Measurements from ENCODE around the gene PDE4D.
"Not testable (repeated sequence)": the region's sequence is repeated elsewhere in the genome, so short reads cannot be mapped to it uniquely, and the experiment has no call there.

The PDE4D gene

GRCh38 chr5:59325070-59325469, 568.5 kb downstream of the PDE4D start:
- no peak for DNase-seq (ENCODE audit: low read depth)

- no peak for DNase-seq (ENCODE audit: low read depth)
Observed at GRCh38 chr5:59322894-59323293, 570.6 kb downstream of the PDE4D start.

GRCh38 chr5:59322058-59322457, 571.5 kb downstream of the PDE4D start:
- DNase-seq (ENCODE audit: low read depth): no peak

- no peak for DNase-seq (ENCODE audit: low read depth)
Observed at GRCh38 chr5:59321642-59322041, 571.9 kb downstream of the PDE4D start.

GRCh38 chr5:59320420-59320819, 573.1 kb downstream of the PDE4D start:
- DNase-seq (ENCODE audit: low read depth): no peak

- no peak for DNase-seq (ENCODE audit: low read depth)
Observed at GRCh38 chr5:59319250-59319649, 574.3 kb downstream of the PDE4D start.

- DNase-seq (ENCODE audit: low read depth): no peak
Observed at GRCh38 chr5:59317774-59318205, 575.7 kb downstream of the PDE4D start.

- no peak for DNase-seq (ENCODE audit: low read depth)
Observed at GRCh38 chr5:59317023-59317773, 576.3 kb downstream of the PDE4D start.

- no peak for DNase-seq (ENCODE audit: low read depth)
Observed at GRCh38 chr5:59312223-59312622, 581.3 kb downstream of the PDE4D start.

GRCh38 chr5:59308685-59309084, 584.8 kb downstream of the PDE4D start:
- DNase-seq (ENCODE audit: low read depth): not testable (repeated sequence)

GRCh38 chr5:59303289-59303716, 590.2 kb downstream of the PDE4D start:
- not testable (repeated sequence) for DNase-seq (ENCODE audit: low read depth)

- DNase-seq (ENCODE audit: low read depth): not testable (repeated sequence)
Observed at GRCh38 chr5:59302509-59302908, 591.0 kb downstream of the PDE4D start.

GRCh38 chr5:59301727-59302126, 591.8 kb downstream of the PDE4D start:
- DNase-seq (ENCODE audit: low read depth): no peak

- DNase-seq (ENCODE audit: low read depth): no peak
Observed at GRCh38 chr5:59300930-59301329, 592.6 kb downstream of the PDE4D start.

GRCh38 chr5:59299006-59299405, 594.5 kb downstream of the PDE4D start:
- no peak for DNase-seq (ENCODE audit: low read depth)

- no peak for DNase-seq (ENCODE audit: low read depth)
Observed at GRCh38 chr5:59296317-59297264, 596.9 kb downstream of the PDE4D start.

- no peak for DNase-seq (ENCODE audit: low read depth)
Observed at GRCh38 chr5:59293700-59294099, 599.8 kb downstream of the PDE4D start.

- DNase-seq (ENCODE audit: low read depth): no peak
Observed at GRCh38 chr5:59291941-59292340, 601.6 kb downstream of the PDE4D start.

GRCh38 chr5:59287884-59288283, 605.6 kb downstream of the PDE4D start:
- DNase-seq (ENCODE audit: low read depth): no peak

- DNase-seq (ENCODE audit: low read depth): no peak
Observed at GRCh38 chr5:59287361-59287760, 606.2 kb downstream of the PDE4D start.

GRCh38 chr5:59286510-59286909, 607.0 kb downstream of the PDE4D start:
- DNase-seq (ENCODE audit: low read depth): no peak

GRCh38 chr5:59285300-59286016, 608.1 kb downstream of the PDE4D start:
- DNase-seq (ENCODE audit: low read depth): no peak

Measured in GM04504 (cell line).